HS-27A (cell line): ENCODE data around the gene RPL36AL.
"Not testable (repeated sequence)": the region's sequence is repeated elsewhere in the genome, so short reads cannot be mapped to it uniquely, and the experiment has no call there.

Experiments
- DNase-seq: peaks from one replicate; pipeline ENCODE4 v3.0.0-alpha.2; 2012; ENCODE audit warnings: low read depth, missing footprints

The RPL36AL gene

DNA sequence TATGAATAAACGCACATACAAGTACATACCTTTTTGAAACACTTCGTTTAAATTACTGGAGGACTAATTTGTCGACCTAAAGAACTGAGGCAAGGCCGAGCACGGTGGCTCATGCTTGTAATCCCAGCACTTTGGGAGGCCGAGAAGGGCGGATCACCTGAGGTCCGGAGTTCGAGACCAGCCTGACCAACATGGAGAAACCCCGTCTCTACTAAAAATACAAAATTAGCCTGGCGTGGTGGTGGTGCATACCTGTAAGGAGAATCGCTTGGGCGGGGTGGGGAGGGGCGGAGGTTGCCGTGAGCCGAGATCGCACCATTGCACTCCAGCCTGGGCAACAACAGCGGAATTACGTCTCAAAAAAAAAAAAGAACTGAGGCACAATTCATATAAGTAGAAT, 1.2 kb downstream of the RPL36AL start:
- DNase-seq: not testable (repeated sequence)

DNA sequence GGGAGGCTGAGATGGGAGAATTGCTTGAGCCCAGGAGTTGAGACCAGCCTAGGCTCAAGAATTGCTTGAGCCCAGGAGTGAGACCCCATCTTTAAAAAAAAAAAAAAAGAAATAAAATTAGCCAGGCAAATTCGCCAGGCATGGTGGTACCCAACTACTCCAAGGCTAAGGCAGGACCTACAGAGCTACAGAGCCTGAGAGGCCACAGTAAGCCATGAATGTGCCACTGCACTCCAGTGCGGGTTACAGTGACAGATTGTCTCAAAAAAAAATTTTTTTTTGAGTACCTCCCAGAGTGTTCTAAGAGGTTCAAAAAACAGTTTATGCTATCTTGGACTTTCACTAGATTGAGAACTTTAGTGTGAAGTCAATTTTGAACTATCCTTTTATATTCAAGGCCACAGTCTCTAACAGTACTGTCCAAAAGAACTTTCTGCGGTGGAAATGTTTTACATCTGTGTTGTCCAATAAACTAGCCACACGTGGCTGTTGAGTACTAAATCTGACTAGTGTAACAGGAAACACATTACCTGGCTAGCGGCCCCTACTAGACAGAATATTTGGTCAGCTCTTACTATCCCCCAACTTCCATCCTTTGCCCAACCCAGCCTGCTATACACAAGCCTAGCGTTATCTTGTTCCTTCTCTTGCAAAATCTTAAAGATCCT, 2.4 kb downstream of the RPL36AL start:
- DNase-seq: no peak

DNA sequence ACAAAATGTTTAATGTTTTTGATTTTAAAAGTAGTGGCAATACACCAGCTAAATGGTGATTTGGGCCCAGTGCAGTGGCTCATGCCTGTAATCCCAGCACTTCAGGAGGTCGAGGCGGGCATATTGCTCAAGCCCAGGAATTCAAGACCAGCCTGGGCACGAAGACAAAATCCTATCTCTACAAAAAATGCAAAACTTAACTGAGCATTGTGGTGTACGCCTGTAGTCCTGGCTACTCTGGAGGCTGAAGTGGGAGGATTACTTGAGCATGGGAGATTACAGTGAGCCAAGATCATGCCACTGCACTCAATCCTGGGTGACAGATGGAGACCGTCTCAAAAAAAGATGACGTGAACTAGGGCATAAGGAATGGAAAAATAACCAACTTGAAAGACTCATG, 4.7 kb downstream of the RPL36AL start:
- DNase-seq: no peak

DNA sequence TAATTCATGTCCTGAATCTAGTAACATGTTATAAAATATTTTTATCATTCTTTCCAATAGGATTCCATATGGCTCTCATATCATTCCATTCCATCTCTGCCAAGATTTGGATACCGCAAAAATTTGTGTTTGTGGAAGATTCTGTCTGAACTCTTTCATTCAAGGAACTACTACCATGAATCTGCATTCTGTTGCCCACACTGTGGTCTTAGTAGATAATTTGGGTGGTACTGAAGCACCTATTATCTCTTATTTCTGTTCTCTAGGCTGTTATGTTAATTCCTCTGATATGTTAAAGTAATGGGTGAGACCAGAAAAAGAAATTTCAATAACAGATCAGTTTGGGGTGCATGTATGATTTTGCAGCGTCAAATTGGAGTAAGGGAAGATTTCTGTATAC, 6.2 kb downstream of the RPL36AL start:
- no peak for DNase-seq

DNA sequence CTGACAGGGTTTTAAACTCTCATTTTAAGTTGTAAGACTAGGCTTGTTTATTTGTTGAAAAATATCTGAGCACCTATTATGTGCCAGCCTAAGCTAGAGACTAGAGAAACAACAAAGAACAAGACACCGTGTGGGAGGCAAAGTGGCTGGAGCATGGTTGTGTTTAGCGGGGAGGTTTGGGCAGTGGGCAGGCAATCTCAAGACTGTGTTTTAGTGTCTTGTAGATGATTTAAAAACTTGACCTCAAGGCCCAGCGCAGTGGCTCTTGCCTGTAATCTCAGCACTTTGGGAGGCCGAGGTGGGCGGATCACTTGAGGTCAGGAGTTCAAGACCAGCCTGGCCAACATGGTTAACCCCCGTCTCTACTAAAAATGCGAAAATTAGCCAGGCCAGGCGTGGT, 7.8 kb downstream of the RPL36AL start:
- no peak for DNase-seq

DNA sequence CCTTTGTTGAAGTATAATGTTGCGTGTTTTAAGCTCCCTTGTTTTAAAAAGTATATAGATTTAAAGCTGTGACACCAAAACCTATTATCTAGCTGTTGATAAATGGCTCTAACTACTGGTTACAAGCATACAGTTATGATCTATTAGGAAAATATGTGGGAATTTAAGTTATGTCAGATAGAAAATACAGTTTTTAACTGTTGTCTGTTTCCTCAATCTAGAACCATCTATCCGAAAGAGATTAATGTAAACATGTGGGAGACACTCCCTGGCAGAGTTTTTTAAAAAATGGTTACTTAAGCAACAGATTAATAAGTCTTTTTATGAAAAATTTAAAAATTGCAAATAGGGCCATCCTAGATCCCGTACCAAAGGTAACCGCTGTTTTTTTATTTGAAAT, 8.2 kb downstream of the RPL36AL start:
- no peak for DNase-seq

DNA sequence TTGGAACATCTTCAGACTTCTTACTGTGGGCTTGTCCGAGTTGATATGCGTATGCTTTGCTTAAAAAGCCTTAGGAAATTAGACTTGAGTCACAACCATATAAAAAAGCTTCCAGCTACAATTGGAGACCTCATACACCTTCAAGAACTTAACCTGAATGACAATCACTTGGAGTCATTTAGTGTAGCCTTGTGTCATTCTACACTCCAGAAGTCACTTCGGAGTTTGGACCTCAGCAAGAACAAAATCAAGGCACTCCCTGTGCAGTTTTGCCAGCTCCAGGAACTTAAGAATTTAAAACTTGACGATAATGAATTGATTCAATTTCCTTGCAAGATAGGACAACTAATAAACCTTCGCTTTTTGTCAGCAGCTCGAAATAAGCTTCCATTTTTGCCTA, 12.8 kb downstream of the RPL36AL start:
- DNase-seq: no peak

DNA sequence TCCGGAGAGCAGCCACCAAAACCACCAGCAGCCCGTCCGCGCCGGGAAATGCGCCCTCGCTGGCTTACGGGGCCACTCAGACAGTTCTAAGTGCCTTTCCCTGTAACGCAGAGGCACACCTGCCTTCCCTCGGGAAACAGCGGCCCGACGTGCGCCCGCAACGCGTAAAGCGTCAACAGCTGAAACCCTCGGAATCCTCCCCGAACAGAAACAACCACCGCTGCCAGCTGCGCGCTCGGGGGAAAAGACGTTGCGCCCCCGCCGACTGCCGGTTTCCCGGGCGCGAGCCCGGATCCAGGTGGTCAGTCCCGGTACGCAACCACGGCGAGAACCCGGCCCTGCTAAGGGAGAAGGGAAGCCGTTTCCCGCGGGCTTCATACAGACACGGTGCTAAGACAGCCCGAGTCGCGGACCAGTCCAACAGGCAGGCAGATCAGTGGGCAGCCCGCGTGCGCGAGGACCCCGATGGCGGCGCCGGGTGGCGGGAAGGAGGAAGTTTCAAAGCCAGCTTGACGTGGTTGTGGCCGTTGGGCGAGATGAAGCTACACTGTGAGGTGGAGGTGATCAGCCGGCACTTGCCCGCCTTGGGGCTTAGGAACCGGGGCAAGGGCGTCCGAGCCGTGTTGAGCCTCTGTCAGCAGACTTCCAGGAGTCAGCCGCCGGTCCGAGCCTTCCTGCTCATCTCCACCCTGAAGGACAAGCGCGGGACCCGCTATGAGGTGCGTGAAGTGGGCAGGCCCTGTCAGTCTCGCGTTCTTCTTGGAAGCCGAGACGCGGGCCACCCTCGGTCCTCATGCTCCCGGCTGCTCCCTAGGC, 21.7 kb downstream of the RPL36AL start, which contains the start of gene LRR1:
Gene LRR1, plus strand, starts transcription at position 456 of the 816 bp plus-strand sequence. Its CDS starts 81 bp downstream, at position 537.
- peak; percentile 73 for DNase-seq

DNA sequence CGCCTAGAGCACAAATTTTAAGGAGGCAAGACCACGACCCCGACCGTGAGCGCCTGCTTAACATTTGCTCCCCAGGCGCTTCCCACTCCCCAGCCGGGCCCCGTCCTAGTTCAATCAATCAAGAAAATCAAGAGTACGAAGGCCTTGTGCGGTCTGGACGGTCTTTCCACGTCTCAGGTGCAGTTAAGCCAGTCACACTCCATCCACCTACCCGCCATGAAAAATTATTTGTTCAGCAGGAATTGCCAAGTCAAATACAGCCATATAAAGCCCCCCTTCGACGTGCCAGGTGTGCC, 22.3 kb downstream of the RPL36AL start:
- DNase-seq: no peak

DNA sequence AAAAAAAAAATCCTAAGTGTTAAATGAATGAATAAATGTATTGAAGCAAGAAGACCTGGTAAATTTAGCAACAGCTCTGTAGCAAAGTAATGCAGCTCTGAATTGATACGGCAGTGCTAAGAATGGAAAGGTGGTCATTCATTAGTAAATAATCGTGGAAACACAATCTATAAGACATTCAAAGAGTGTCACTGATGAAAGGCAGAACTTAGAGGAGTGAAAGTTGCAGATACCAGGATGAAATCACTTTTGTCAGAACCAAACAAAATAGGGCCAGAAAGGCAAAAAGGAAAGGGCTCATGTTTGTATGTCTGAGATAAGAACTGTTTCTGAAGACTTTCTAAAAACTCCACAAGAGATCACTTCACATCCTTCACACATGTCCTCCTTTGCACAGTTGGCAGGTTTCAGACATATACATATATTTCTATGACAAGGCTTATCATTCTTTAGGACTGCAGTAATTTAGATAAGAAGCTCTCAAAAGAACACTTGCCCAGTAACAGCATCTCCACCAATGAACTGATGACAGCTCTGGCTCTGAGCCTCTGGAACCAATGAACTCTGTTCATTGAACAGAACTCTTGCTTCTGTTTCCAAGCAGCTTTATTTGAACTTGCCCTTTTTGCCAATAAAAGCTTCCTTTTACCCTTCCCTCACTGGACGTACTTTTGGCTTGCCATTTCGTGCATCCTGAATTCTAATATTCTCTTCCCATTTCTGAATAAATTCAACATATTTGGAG, 25.9 kb downstream of the RPL36AL start:
- no peak for DNase-seq

DNA sequence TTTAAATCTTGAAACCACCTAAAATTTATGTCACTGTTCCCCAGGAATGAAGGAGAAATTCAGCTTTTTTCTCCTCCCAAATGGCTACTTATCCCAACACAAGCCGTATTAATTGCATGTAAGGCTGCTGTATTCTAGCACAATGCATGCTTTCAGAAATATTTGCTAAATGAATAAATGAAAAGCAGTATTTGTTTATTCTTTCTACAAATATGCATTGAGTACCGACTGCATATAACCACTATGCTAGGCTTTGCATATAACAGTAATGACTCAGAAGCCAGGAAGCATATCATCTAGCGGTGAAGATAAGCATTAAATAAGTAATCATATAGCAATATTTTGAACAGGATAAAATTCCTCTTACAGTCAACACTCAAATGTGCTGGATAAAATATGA, 27.4 kb downstream of the RPL36AL start:
- DNase-seq: no peak

DNA sequence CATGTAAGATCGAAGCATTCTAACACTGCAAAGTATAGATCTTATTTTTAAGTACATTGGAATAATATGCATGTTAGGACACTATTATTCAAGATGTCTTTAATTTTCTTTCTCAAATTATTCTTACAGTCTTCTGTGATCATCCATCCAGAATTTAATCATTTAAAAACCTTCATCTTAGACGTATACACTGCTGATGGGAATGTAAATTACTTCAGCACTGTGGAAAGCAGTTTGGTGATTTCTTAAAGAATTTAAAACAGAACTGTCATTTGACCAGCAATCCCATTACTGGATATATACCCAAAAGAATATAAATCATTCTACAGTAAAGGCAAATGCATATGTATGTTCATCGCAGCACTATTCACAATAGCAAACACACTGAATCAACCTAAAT, 31.0 kb downstream of the RPL36AL start:
- no peak for DNase-seq

DNA sequence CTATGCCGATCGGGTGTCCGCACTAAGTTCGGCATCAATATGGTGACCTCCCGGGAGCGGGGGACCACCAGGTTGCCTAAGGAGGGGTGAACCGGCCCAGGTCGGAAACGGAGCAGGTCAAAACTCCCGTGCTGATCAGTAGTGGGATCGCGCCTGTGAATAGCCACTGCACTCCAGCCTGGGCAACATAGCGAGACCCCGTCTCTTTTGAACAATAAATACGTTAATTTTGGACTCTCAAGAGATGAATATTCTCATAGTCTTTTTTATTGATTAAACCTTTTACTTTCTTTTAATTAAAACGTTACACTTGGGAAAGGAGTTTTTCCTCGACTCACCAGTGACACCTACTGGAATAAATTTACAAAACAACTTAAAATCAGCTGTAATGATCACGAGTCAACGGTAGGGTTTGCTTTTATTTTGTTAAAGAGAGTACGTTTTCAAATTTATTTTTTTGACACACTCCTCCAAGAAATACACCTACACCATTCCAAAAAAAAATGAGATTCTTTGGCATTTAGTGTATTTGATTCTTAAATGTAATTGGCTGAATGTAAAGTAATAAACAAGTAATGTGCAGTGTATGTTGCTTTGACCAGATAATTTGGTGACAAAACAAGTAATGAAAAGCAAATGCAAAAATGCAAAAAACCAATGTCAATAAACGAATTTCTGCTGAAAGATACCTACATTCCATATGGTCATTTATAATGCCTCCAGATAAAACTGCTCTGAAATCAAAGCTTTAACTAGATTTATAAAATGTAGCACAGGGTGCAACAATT, 33.6 kb downstream of the RPL36AL start:
- DNase-seq: peak; percentile 67

DNA sequence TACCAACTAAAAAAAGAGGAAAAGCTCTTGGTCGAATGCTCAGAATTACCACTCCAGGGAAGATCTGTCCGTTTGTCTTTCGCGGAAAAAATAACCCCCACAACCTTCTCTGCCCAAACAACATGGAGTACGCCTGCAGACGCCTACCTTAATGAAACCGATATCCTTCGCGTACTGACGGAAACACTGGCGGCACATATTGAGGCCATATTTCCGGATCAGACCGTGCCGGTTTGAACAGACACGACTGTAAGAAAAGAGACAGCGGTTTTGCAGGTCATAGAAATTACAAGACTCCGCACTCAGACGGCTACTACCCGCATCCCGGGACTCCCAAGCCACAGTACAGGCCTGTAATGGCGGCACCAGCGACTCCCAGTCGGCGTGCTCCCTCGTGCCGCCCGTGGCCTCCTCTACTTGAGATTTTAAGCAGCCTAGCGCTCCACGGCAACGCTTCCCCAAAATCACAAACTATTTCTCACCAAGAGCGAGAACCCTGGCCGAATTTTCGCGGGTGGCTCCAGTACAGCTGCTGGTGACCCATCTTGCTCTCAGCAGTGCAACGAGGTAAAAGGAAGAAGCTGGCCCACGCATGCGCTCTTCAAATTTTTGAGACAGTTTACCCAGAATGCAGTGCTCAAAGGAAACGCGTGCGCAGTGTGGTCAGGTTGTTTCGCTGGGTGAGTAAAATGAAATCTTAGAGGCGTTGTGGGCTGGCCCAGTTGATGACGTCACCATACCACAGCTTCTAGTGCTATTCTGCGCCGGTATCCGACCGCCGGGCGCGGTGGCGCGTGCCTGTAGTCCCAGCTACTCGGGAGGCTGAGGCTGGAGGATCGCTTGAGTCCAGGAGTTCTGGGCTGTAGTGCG, 34.4 kb downstream of the RPL36AL start, which contains the start of gene RPS29:
Gene RPS29, minus strand, starts transcription at position 578 of the 870 bp plus-strand sequence. Its CDS starts 34 bp downstream, at position 544.
- peak; percentile 99 for DNase-seq

DNA sequence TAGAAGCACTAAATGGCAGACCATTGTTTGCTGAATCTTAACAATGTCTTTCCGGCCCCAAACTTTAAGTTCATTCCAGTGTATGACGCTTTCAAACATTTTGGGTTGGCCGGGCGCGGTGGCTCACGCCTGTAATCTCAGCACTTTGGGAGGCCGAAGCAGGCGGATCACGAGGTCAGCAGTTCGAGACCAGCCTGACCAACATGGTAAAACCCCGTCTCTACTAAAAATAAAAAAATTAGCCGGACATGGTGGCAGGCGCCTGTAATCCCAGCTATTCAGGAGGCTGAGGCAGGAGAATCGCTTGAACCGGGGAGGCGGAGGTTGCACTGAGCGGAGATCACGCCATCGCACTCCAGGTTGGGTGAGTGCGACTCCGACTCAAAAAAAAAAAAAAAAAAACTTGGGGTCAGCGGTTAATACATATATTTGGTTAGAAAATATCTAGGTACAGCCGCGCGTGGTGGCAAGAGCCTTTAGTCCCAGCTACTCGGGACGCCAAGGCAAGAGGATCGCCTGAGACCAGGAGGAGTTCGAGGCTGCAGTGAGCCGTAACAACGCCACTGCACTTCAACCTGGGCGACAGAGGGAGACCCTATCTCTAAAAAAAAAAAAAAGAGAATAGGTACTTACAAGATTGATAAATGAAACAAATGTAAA, 35.3 kb downstream of the RPL36AL start:
- not testable (repeated sequence) for DNase-seq

DNA sequence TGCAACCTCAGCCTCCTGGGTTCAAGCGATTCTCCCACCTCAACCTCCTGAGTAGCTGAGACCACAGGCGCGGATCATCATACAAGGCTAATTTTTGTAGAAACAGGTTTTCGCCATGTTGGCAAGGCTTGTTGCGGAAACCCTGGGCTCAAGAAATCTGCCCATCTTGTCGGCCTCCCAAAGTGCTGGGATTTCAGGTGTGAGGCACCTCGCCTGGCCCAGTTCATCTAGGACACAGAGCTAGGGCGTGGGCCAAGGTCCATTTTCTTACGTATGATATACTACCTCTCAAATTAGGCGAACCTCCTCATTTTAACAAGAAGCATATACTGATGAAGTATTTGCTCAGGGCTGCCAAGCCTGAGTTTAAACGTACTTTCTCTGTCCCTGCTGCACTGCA, 36.4 kb downstream of the RPL36AL start:
- DNase-seq: no peak

DNA sequence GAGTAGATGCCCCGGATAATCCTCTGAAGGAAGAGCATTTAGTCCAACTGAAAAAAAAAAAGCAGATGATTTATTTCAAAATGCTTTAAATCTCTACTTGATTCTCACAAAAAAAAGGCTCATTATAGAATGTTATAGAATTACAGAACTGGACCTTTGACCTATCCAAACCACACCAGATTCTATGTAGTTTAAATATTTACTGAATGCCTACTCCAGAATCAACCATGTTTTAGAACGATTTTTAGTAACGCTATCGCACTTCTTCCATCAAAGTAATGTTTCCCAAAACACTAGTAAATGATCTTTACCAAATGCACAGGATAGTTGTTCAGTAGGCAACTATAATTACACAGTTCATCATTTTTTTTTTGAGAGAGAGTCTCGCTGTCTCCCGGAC, 36.8 kb downstream of the RPL36AL start:
- no peak for DNase-seq

DNA sequence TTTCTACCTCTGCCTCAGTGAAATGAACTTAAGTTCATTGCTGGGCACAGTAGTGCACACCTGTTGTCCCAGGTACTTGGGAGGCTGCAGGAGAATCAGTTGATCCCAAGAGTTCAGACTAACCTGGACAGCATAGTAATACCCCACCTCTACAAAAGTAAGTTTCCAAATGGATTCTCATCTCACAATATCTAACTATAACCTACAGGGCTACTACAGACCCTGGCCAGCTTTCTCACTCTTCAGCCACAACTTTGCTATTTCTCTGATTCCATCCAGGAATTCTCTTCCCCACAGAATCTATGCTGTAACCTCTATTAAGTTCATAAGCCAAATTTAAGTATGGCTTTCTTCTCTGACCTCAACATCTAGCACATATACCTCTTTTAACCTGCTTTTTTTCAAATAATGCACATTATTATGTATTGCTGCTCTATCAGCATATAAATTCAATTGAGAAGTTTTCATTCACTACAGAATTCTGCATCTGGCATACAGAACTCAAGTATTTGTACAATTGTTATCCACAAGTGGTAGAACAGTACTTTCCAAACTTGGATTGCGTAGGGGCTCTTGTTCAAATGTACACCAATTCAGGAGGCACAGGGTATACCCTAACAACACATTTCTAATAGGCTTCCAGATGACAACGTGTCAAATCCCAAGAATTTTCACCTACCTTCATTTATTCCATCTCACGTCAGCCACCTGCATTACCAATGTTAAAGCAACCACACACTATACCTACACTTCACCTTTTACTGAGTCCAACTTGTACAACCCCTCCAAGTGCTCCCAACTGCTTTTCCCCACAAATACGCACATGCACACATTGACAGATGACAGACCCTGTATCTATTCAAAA, 38.1 kb downstream of the RPL36AL start:
- no peak for DNase-seq
